Measurements from ENCODE around the gene CCDC122. TPM values are rescaled to one million over a fixed set of nuclear protein-coding genes. Genes with fewer than 3 reads are reported as not detected.

Gene CCDC122
- total and polyA plus RNA-seq, 2 of the 8 experiments (the other 6 are each of a cell fraction or from before 2014, with no cell fraction given) = 2.9 to 5.8 TPM

DNA sequence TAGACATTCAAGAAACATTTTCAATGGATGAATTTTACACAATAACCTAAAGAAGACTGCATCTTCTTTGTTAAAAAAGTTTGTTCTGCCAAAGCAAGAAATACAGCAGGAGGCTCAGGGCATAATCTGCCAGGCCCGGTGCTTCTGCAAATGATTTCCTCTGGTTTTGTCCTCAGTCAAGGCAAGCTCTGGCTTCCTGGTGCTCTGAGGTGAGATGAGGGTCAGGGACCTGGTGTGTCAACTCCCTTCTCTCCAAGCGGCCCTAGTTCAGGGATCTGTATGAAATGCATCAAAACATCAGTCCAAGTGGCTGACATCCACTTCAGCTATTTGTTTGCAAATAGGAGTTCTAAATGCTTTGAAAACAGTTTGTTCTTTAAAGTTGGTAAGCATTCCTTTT is 31.7 kb upstream of the CCDC122 start:
- Histone ChIP-seq H3K4ac (replicated peaks; ENCODE audit: insufficient read length, low read depth, low read length) (no peak overlapping the region), H2BK20ac (ENCODE audit: low read length) (no peak overlapping the region)
- POLR2A ChIA-PET (ENCODE audit: partially characterized antibody) = interaction anchor here (1.1 to 1.9 kb wide), 2 partner anchors 524 to 526 kb away, joined by 3 to 6 read pairs; no protein-coding TSS in a partner anchor

More for the DNA sequence above, 31.7 kb upstream of the CCDC122 start:
- no peak for DNase-seq (ENCODE audit: low read depth in 1 of 2, low spot score in 2 of 2)
- Histone ChIP-seq H4K8ac (ENCODE audit: extremely low read depth, insufficient read depth, low read length) (no peak overlapping the region), H2BK15ac (ENCODE audit: low read length) (no peak overlapping the region), H2AFZ (ENCODE audit: low read length) (no peak overlapping the region), H3K79me2 (ENCODE audit: control insufficient read depth in 1 of 2, insufficient read depth in 2 of 2, low read length in 2 of 2) (no peaks in the 10 kb centered on the region), H3K14ac (ENCODE audit: insufficient read length) (no peak overlapping the region), H2BK120ac (replicated peaks; ENCODE audit: low read depth, low read length) (no peak overlapping the region), H3K79me1 (ENCODE audit: low read depth, low read length) (no peaks in the 10 kb centered on the region), H3K9me3 (ENCODE audit: insufficient read depth in 2 of 2, low read depth in 1 of 2, low read length in 1 of 2) (no peaks in the 10 kb centered on the region), H3K23ac (ENCODE audit: insufficient read length) (no peak overlapping the region), H3K56ac (replicated peaks; ENCODE audit: insufficient read length, low read depth, low read length) (no peak overlapping the region), H3K36me3 (ENCODE audit: control insufficient read depth in 2 of 4, insufficient read depth in 4 of 4, low read length in 3 of 4) (no peaks in the 10 kb centered on the region), H3K23me2 (ENCODE audit: low read depth, low read length) (no peaks in the 10 kb centered on the region; the same call in 1 of the 2 replicates), H3K27me3 (replicated peaks in 1 of 4; ENCODE audit: control insufficient read depth in 3 of 4, extremely low read depth in 1 of 4, insufficient read depth in 3 of 4, low read length in 3 of 4) (no peaks in the 10 kb centered on the region), H4K20me1 (replicated peaks in 1 of 2; ENCODE audit: control insufficient read depth in 1 of 2, insufficient read depth in 2 of 2, low read length in 2 of 2) (no peaks in the 10 kb centered on the region), H3K18ac (ENCODE audit: extremely low read depth, low read length) (no peak overlapping the region), H4K5ac (ENCODE audit: insufficient read length, low read depth, low read length) (no peak overlapping the region), H2BK5ac (ENCODE audit: low read depth, low read length) (no peak overlapping the region), H4K91ac (replicated peaks; ENCODE audit: insufficient read length, low read length) (no peak overlapping the region), H3K9ac (replicated peaks in 1 of 4; ENCODE audit: extremely low read depth in 1 of 4, low read depth in 3 of 4, low read length in 3 of 4) (no peak overlapping the region), H2AK5ac (ENCODE audit: low read depth, low read length) (no peak overlapping the region), H3K4me2 (ENCODE audit: insufficient read depth in 1 of 2, low read depth in 2 of 2, low read length in 2 of 2) (no peak overlapping the region), H3K4me3 (ENCODE audit: extremely low read depth in 1 of 4, insufficient read depth in 2 of 4, low read depth in 3 of 4, low read length in 4 of 4) (no peak overlapping the region), H3K4me1 (replicated peaks in 1 of 4; ENCODE audit: control insufficient read depth in 3 of 4, insufficient read depth in 4 of 4, low read length in 3 of 4) (no peaks in the 10 kb centered on the region), H3K27ac (ENCODE audit: low read depth, low read length) (no peak overlapping the region), H2BK12ac (ENCODE audit: low read depth, low read length) (no peak overlapping the region)
- FAIRE-seq = no peak
- 87% methylated on average over 2 of the region's 2 CpGs; no CpG with 5 or more reads in 1 of the 2 experiments for WGBS, 2 experiments (ENCODE audit: extremely low coverage in 1 of 2, insufficient coverage in 1 of 2, insufficient read length in 1 of 2, insufficient replicate concordance in 2 of 2, low coverage in 1 of 2, low lambda C conversion rate in 2 of 2, missing lambda C conversion rate in 1 of 2)
- TF ChIP-seq ASH2L (IDR thresholded peaks at IDR 0.05; ENCODE audit: low read length) = no peak
- no peak for TF ChIP-seq SRF (IDR thresholded peaks at IDR 0.05; ENCODE audit: low read depth, low read length)
- TF ChIP-seq RAD21 (IDR thresholded peaks at IDR 0.05 in 1 of 2, conservative IDR thresholded peaks at IDR 0.05 in 1 of 2; ENCODE audit: low read depth in 2 of 2, low read length in 2 of 2) = no peak
- no peak for TF ChIP-seq SIRT6 (IDR thresholded peaks at IDR 0.05; ENCODE audit: low read length)
- TF ChIP-seq POLR2A (IDR thresholded peaks at IDR 0.05; ENCODE audit: control extremely low read depth in 1 of 2, low read depth in 2 of 2, low read length in 2 of 2) = no peak
- CTCF ChIA-PET (ENCODE audit: partially characterized antibody) = interaction anchor here (0.5 to 4.0 kb wide), 9 partner anchors 11 to 521 kb away, joined by 3 to 36 read pairs (median 4); no protein-coding TSS in a partner anchor
